GM23248 (cell line): ENCODE results near the gene BBIP1. TPM values are rescaled to one million over a fixed set of nuclear protein-coding genes. Genes with fewer than 3 reads are reported as not detected.

ENCODE experiments used
- DNase-seq: peaks from one replicate; pipeline ENCODE4 v3.0.0-alpha.2; 2015
- H2AFZ ChIP-seq: fragments of 200-600 bp; sonication (generic); 2 replicates; pipeline ENCODE4 v1.6.1; 2016; ENCODE audit warnings: antibody characterized with exemption
- H3F3A ChIP-seq: fragments of 200-600 bp; sonication (generic); 2 replicates; pipeline ENCODE4 v1.6.1; 2016; ENCODE audit warnings: mild to moderate bottlenecking, antibody characterized with exemption, mixed run types; ENCODE audit not compliant: insufficient read depth
- H3K27ac ChIP-seq: fragments of 200-600 bp; sonication (generic); 2 replicates; pipeline ENCODE4 v1.5.1; 2016; ENCODE audit warnings: mild to moderate bottlenecking
- H3K27me3 ChIP-seq: fragments of 200-600 bp; sonication (generic); replicated peaks from 2 replicates; pipeline ENCODE4 v1.6.1; 2016; ENCODE audit warnings: mild to moderate bottlenecking; ENCODE audit not compliant: insufficient read depth
- H3K36me3 ChIP-seq: fragments of 200-600 bp; sonication (generic); 2 replicates; pipeline ENCODE4 v1.6.1; 2016; ENCODE audit warnings: low read depth, mild to moderate bottlenecking
- H3K4me1 ChIP-seq: fragments of 200-600 bp; sonication (generic); 2 replicates; pipeline ENCODE4 v1.6.1; 2016; ENCODE audit warnings: mild to moderate bottlenecking; ENCODE audit not compliant: insufficient read depth
- H3K4me2 ChIP-seq: fragments of 200-600 bp; sonication (generic); one replicate; pipeline ENCODE4 v1.6.1; 2016; ENCODE audit warnings: mild to moderate bottlenecking; ENCODE audit not compliant: unreplicated experiment
- H3K4me3 ChIP-seq: fragments of 200-600 bp; sonication (generic); 2 replicates; pipeline ENCODE4 v1.5.1; 2016; ENCODE audit warnings: mild to moderate bottlenecking
- H3K79me2 ChIP-seq: fragments of 200-600 bp; sonication (generic); 2 replicates; pipeline ENCODE4 v1.6.1; 2016; ENCODE audit warnings: mild to moderate bottlenecking; ENCODE audit not compliant: insufficient read depth
- H3K9ac ChIP-seq: fragments of 200-600 bp; sonication (generic); 2 replicates; pipeline ENCODE4 v1.6.1; 2016; ENCODE audit warnings: mild to moderate bottlenecking
- H3K9me2 ChIP-seq: fragments of 200-600 bp; sonication (generic); 2 replicates; pipeline ENCODE4 v1.6.1; 2016; ENCODE audit warnings: mixed run types, mild to moderate bottlenecking, moderate library complexity; ENCODE audit not compliant: insufficient read depth
- H3K9me3 ChIP-seq: fragments of 200-600 bp; sonication (generic); one replicate; pipeline ENCODE4 v1.6.1; 2017; ENCODE audit warnings: low read depth
- H4K20me1 ChIP-seq: fragments of 200-600 bp; sonication (generic); 2 replicates; pipeline ENCODE4 v1.6.0; 2016; ENCODE audit not compliant: insufficient read depth
- EZH2 ChIP-seq: fragments of 200-600 bp; sonication (generic); IDR thresholded peaks from 2 replicates; pipeline ENCODE4 v1.6.1; 2018; ENCODE audit warnings: antibody characterized with exemption, mild to moderate bottlenecking; ENCODE audit not compliant: insufficient read depth, poor library complexity, severe bottlenecking
- EZH2phosphoT487 ChIP-seq: fragments of 200-600 bp; sonication (generic); IDR thresholded peaks from 2 replicates; pipeline ENCODE4 v1.6.1; 2018; ENCODE audit warnings: antibody characterized with exemption, moderate library complexity, mild to moderate bottlenecking, low read depth; ENCODE audit not compliant: insufficient read depth
- WGBS, 2 experiments: methylation state at CpG; one replicate each; pipeline ENCODE4 v1.1.6; 2015 to 2017; ENCODE audit warnings: low lambda C conversion rate in 2 of 2, low coverage in 1 of 2; ENCODE audit errors: missing lambda C conversion rate in 2 of 2; 5-methylcytosine and 5-hydroxymethylcytosine counted together
- in situ Hi-C: fragments of 300-500 bp; cut with MboI; formaldehyde crosslinking; loops from 2 replicates; pipeline ENCODE4 v1.15.0; 2020
- polyA plus RNA-seq: library from polyadenylated mRNA; unstranded; fragments of >200 nt; fragmentation: Nextera tagmentation; extraction: Ambion mirVana; gene quantifications from 2 replicates; pipeline ENCODE4 v1.2.1, GENCODE V29; 2016
- total RNA-seq: library from RNA; depleted of rRNA; stranded (reverse); fragments of >200 nt; shearing (Covaris generic); gene quantifications from 2 replicates; pipeline ENCODE4 v1.2.3, GENCODE V29; 2014

The BBIP1 gene
- total and polyA plus RNA-seq, 2 experiments from 2014 or later: 17.3 to 44.4 TPM

GRCh38 chr10:110880012-110880411 lies 39.0 kb downstream of the BBIP1 start:
- Histone ChIP-seq H3K9me2 (no peaks in the 10 kb centered on the region), H3K9ac (no peak overlapping the region), H3K9me3 (no peaks in the 10 kb centered on the region), H3K36me3 (peaks cover 65% of the 10 kb centered on the region), H4K20me1 (0 out of 2 replicates have a peak, but pooled peaks cover 5% of the 10 kb centered on the region), H3K27ac (no peak overlapping the region), H3K4me1 (peaks cover under 1% of the 10 kb centered on the region; the same call in 1 of the 2 replicates), H3K4me2 (no peak overlapping the region), H3K79me2 (peaks cover 34% of the 10 kb centered on the region), H3K27me3 (no peaks in the 10 kb centered on the region), H3F3A (no peaks in the 10 kb centered on the region), H3K4me3 (no peak overlapping the region), H2AFZ (no peak overlapping the region)
- 79 to 82% methylated on average over 3 of the region's 3 CpGs for WGBS, 2 experiments
- in situ Hi-C loops: loop anchor here (25.0 kb wide), 3 partner anchors 268 to 1257 kb away; partner anchors contain the start of gene SMNDC1
- no peak for DNase-seq
- no peak for TF ChIP-seq EZH2phosphoT487
- TF ChIP-seq EZH2: no peak

DNA sequence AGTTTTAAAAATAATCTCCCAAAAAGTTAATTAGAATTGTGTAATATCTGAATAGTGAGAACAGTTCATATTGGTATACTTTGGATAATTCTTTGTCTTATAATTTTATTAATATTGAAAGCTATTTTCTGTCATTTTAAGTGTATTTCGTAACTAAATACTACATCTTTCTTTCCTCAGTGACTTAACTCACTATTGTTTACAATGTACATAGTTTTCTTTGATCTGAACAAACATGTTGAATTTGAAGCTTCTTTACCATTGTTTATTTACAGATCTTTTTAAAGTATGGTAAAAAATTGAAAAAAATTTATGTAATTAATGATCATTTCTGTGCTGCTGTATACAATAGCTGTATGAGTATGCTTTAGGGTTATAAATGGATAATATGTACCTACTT lies 42.2 kb downstream of the BBIP1 start:
- no peak overlapping the region for H3K4me2 ChIP-seq
- no peaks in the 10 kb centered on the region for H3K9me3 ChIP-seq
- no peak overlapping the region for H2AFZ ChIP-seq
- in situ Hi-C loops: loop anchor here (25.0 kb wide), 3 partner anchors 264 to 1261 kb away; partner anchors contain the start of gene SMNDC1
- H3K4me3 ChIP-seq: no peak overlapping the region
- no peak overlapping the region for H3K9ac ChIP-seq
- no peaks in the 10 kb centered on the region for H3F3A ChIP-seq
- DNase-seq: no peak
- H3K36me3 ChIP-seq: peaks cover 37% of the 10 kb centered on the region
- peaks cover 64% of the 10 kb centered on the region for H3K79me2 ChIP-seq
- no peaks in the 10 kb centered on the region for H3K9me2 ChIP-seq
- no peaks in the 10 kb centered on the region for H3K27me3 ChIP-seq
- no peak overlapping the region for H3K27ac ChIP-seq
- 0 out of 2 replicates have a peak, but pooled peaks cover 5% of the 10 kb centered on the region for H4K20me1 ChIP-seq
- no peak for TF ChIP-seq EZH2
- no peak for TF ChIP-seq EZH2phosphoT487
- H3K4me1 ChIP-seq: peaks cover 15% of the 10 kb centered on the region; the same call in 1 of the 2 replicates
- 96 to 98% methylated on average over 1 of the region's 1 CpG for WGBS, 2 experiments

GRCh38 chr10:110876000-110876399 lies 43.0 kb downstream of the BBIP1 start:
- no peaks in the 10 kb centered on the region for H3K9me3 ChIP-seq
- H3K79me2 ChIP-seq: peaks cover 62% of the 10 kb centered on the region
- 63 to 68% methylated on average over 2 of the region's 2 CpGs for WGBS, 2 experiments
- H3K4me2 ChIP-seq: no peak overlapping the region
- no peak overlapping the region for H3K4me3 ChIP-seq
- in situ Hi-C loops: loop anchor here (25.0 kb wide), 3 partner anchors 264 to 1261 kb away; partner anchors contain the start of gene SMNDC1
- peaks cover 29% of the 10 kb centered on the region for H3K36me3 ChIP-seq
- H3K9me2 ChIP-seq: no peaks in the 10 kb centered on the region
- H3F3A ChIP-seq: peaks cover 3% of the 10 kb centered on the region; the same call in 1 of the 2 replicates
- DNase-seq: no peak
- no peak overlapping the region for H3K9ac ChIP-seq
- no peaks in the 10 kb centered on the region for H3K27me3 ChIP-seq
- TF ChIP-seq EZH2 (no peak), EZH2phosphoT487 (no peak)
- H3K4me1 ChIP-seq: peaks cover 17% of the 10 kb centered on the region
- no peak overlapping the region for H2AFZ ChIP-seq
- no peak overlapping the region for H3K27ac ChIP-seq
- H4K20me1 ChIP-seq: 0 out of 2 replicates have a peak, but pooled peaks cover 5% of the 10 kb centered on the region

GRCh38 chr10:110873951-110874350 lies 45.0 kb downstream of the BBIP1 start:
- no peak for DNase-seq
- 85 to 86% methylated on average over 2 of the region's 2 CpGs for WGBS, 2 experiments
- H3K4me1 ChIP-seq: peaks cover 22% of the 10 kb centered on the region
- in situ Hi-C loops: no loop called here
- peak overlapping the region; percentile 90 for H3K4me2 ChIP-seq
- peak overlapping the region; percentile 95 for H3K4me3 ChIP-seq
- no peaks in the 10 kb centered on the region for H3K9me3 ChIP-seq
- peaks cover 4% of the 10 kb centered on the region; the same call in 1 of the 2 replicates for H3F3A ChIP-seq
- H2AFZ ChIP-seq: no peak overlapping the region
- peaks cover 55% of the 10 kb centered on the region for H3K79me2 ChIP-seq
- H3K9ac ChIP-seq: peak overlapping the region; percentile 88
- no peak for TF ChIP-seq EZH2
- no peak for TF ChIP-seq EZH2phosphoT487
- peaks cover 16% of the 10 kb centered on the region for H3K36me3 ChIP-seq
- H3K27me3 ChIP-seq: no peaks in the 10 kb centered on the region
- no peak overlapping the region for H3K27ac ChIP-seq
- no peaks in the 10 kb centered on the region for H3K9me2 ChIP-seq
- 0 out of 2 replicates have a peak, but pooled peaks cover 5% of the 10 kb centered on the region for H4K20me1 ChIP-seq
